ENCODE measurements around the gene TGM1.
"Not testable (repeated sequence)": the region's sequence is repeated elsewhere in the genome, so short reads cannot be mapped to it uniquely, and the experiment has no call there.

The TGM1 gene

GRCh38 chr14:24233538-24233866, 29.5 kb downstream of the TGM1 start:
- no peak for DNase-seq (ENCODE audit: low spot score)

GRCh38 chr14:24232645-24233537, 30.1 kb downstream of the TGM1 start, which contains the start of gene GMPR2:
TSS of gene GMPR2 (plus strand) at chr14:24232929. CDS start at chr14:24233254, 325 bp downstream.
- DNase-seq (ENCODE audit: low spot score), result no peak

- DNase-seq (ENCODE audit: low spot score), result peak; percentile 87
These were observed 30.8 kb downstream of the TGM1 start, which contains the start of gene NEDD8 for GRCh38 chr14:24232121-24232644. TSS of gene NEDD8 (minus strand) at chr14:24232367. CDS start at chr14:24232267, 100 bp downstream.

GRCh38 chr14:24231263-24232120, 31.5 kb downstream of the TGM1 start:
- no peak for DNase-seq (ENCODE audit: low spot score)

- DNase-seq (ENCODE audit: low spot score), result no peak
These were observed 34.1 kb downstream of the TGM1 start for GRCh38 chr14:24228902-24229301.

- no peak for DNase-seq (ENCODE audit: low spot score)
These were observed 36.5 kb downstream of the TGM1 start for GRCh38 chr14:24226473-24226872.

- DNase-seq (ENCODE audit: low spot score), result no peak
These were observed 38.3 kb downstream of the TGM1 start for GRCh38 chr14:24224618-24225071.

GRCh38 chr14:24222987-24223386, 40.0 kb downstream of the TGM1 start:
- DNase-seq (ENCODE audit: low spot score), result not testable (repeated sequence)

- DNase-seq (ENCODE audit: low spot score), result no peak
These were observed 43.5 kb downstream of the TGM1 start for GRCh38 chr14:24219521-24219920.

- DNase-seq (ENCODE audit: low spot score), result no peak
These were observed 43.9 kb downstream of the TGM1 start for GRCh38 chr14:24219080-24219479.

- DNase-seq (ENCODE audit: low spot score), result not testable (repeated sequence)
These were observed 46.1 kb downstream of the TGM1 start for GRCh38 chr14:24216876-24217275.

- no peak for DNase-seq (ENCODE audit: low spot score)
These were observed 46.7 kb downstream of the TGM1 start for GRCh38 chr14:24216345-24216699.

- peak; percentile 88 for DNase-seq (ENCODE audit: low spot score)
These were observed 47.3 kb downstream of the TGM1 start, which contains the start of gene MDP1 for GRCh38 chr14:24215495-24216344. TSS of gene MDP1 (minus strand) at chr14:24216066. CDS start at chr14:24215955, 111 bp downstream.

GRCh38 chr14:24213866-24214662, 48.9 kb downstream of the TGM1 start:
- DNase-seq (ENCODE audit: low spot score), result no peak

GRCh38 chr14:24212924-24213865, 49.8 kb downstream of the TGM1 start, which contains the start of gene CHMP4A:
TSS of gene CHMP4A (minus strand) at chr14:24213488. CDS start at chr14:24213439, 49 bp downstream.
- DNase-seq (ENCODE audit: low spot score), result peak; percentile 95

GRCh38 chr14:24211311-24211710, 51.7 kb downstream of the TGM1 start:
- no peak for DNase-seq (ENCODE audit: low spot score)

GRCh38 chr14:24207625-24208024, 55.4 kb downstream of the TGM1 start:
- DNase-seq (ENCODE audit: low spot score), result no peak

- DNase-seq (ENCODE audit: low spot score), result no peak
These were observed 55.8 kb downstream of the TGM1 start for GRCh38 chr14:24207104-24207551.
